Activated CD4-positive, alpha-beta T cell treated with anti-CD3 and anti-CD28 coated beads, Interleukin-2, amount 10 ng/mL, durations not matched to agents 7 days and 5 days (primary cell): ENCODE data around the gene CCN2. TPM values are rescaled to one million over a fixed set of nuclear protein-coding genes. Genes with fewer than 3 reads are reported as not detected.

ENCODE experiments used
- CTCF ChIA-PET: fragments of 350-600 bp; sonication (Branson Sonifier 250); formaldehyde crosslinking; loops from one replicate; lab custom pipeline; 2021; ENCODE audit warnings: antibody characterized with exemption; lab: Charles Lee
- POLR2A ChIA-PET: fragments of 350-600 bp; sonication (Branson Sonifier 250); formaldehyde crosslinking; loops from one replicate; lab custom pipeline; 2021; ENCODE audit warnings: antibody characterized with exemption; lab: Charles Lee
- DNase-seq: peaks from one replicate; pipeline ENCODE4 v3.0.0-alpha.2; 2020
- H3K27ac Mint-ChIP-seq: one replicate; pipeline ENCODE4 v1.8.0; 2021; ENCODE audit warnings: mild to moderate bottlenecking, moderate library complexity, mixed read lengths
- H3K27me3 Mint-ChIP-seq: one replicate; pipeline ENCODE4 v1.8.0; 2021; ENCODE audit warnings: mixed read lengths
- H3K36me3 Mint-ChIP-seq: one replicate; pipeline ENCODE4 v1.8.0; 2021; ENCODE audit warnings: low read depth, mixed read lengths
- H3K4me1 Mint-ChIP-seq: one replicate; pipeline ENCODE4 v1.8.0; 2021; ENCODE audit warnings: mixed read lengths
- H3K4me3 Mint-ChIP-seq: one replicate; pipeline ENCODE4 v1.8.0; 2021; ENCODE audit warnings: mild to moderate bottlenecking, moderate library complexity, mixed read lengths
- H3K9me3 Mint-ChIP-seq: one replicate; pipeline ENCODE4 v1.8.0; 2021; ENCODE audit warnings: mixed read lengths
- total RNA-seq, 2 experiments: library from RNA; stranded (reverse); gene quantifications; one replicate each; pipeline ENCODE4 v1.2.3, GENCODE V29; 2021

Gene CCN2
- total RNA-seq, 2 experiments from 2014 or later = not detected

- Mint-ChIP-seq H3K4me3 (no peak overlapping the region), H3K27me3 (peaks cover 55% of the 10 kb centered on the region), H3K4me1 (peaks cover 6% of the 10 kb centered on the region), H3K9me3 (no peaks in the 10 kb centered on the region), H3K36me3 (no peaks in the 10 kb centered on the region), H3K27ac (no peak overlapping the region)
- no peak for DNase-seq
- ChIA-PET CTCF (no interaction called here), POLR2A (no interaction called here)
Measured at GRCh38 chr6:131946992-131947955, 3.9 kb downstream of the CCN2 start.

- no peak for DNase-seq
- Mint-ChIP-seq H3K4me3 (no peak overlapping the region), H3K9me3 (no peaks in the 10 kb centered on the region), H3K36me3 (no peaks in the 10 kb centered on the region), H3K27me3 (peaks cover 47% of the 10 kb centered on the region), H3K4me1 (peaks cover 6% of the 10 kb centered on the region), H3K27ac (no peak overlapping the region)
- ChIA-PET POLR2A (no interaction called here), CTCF (no interaction called here)
Measured at GRCh38 chr6:131946404-131946991, 4.7 kb downstream of the CCN2 start.

- Mint-ChIP-seq H3K27ac (no peak overlapping the region), H3K4me3 (no peak overlapping the region), H3K9me3 (no peaks in the 10 kb centered on the region), H3K36me3 (no peaks in the 10 kb centered on the region), H3K27me3 (peaks cover 43% of the 10 kb centered on the region), H3K4me1 (peaks cover 6% of the 10 kb centered on the region)
- DNase-seq = no peak
- ChIA-PET POLR2A (no interaction called here), CTCF (no interaction called here)
Measured at GRCh38 chr6:131945971-131946370, 5.2 kb downstream of the CCN2 start.

- DNase-seq = no peak
- H3K27me3 Mint-ChIP-seq = peaks cover 13% of the 10 kb centered on the region
- no peak overlapping the region for H3K4me3 Mint-ChIP-seq
- no peak overlapping the region for H3K27ac Mint-ChIP-seq
- no peaks in the 10 kb centered on the region for H3K36me3 Mint-ChIP-seq
- no peaks in the 10 kb centered on the region for H3K4me1 Mint-ChIP-seq
- no peaks in the 10 kb centered on the region for H3K9me3 Mint-ChIP-seq
- POLR2A ChIA-PET = no interaction called here
- CTCF ChIA-PET = no interaction called here
Measured at GRCh38 chr6:131937703-131938631, 13.2 kb downstream of the CCN2 start.

GRCh38 chr6:131937226-131937625 is 13.9 kb downstream of the CCN2 start:
- Mint-ChIP-seq H3K9me3 (no peaks in the 10 kb centered on the region), H3K4me1 (no peaks in the 10 kb centered on the region), H3K4me3 (no peak overlapping the region), H3K27me3 (peaks cover 13% of the 10 kb centered on the region), H3K27ac (no peak overlapping the region), H3K36me3 (no peaks in the 10 kb centered on the region)
- ChIA-PET POLR2A (no interaction called here), CTCF (no interaction called here)
- no peak for DNase-seq

GRCh38 chr6:131936156-131936555 is 15.0 kb downstream of the CCN2 start:
- no peaks in the 10 kb centered on the region for H3K4me1 Mint-ChIP-seq
- no peak overlapping the region for H3K4me3 Mint-ChIP-seq

GRCh38 chr6:131931063-131931750 is 20.0 kb downstream of the CCN2 start:
- ChIA-PET POLR2A (no interaction called here), CTCF (no interaction called here)
- Mint-ChIP-seq H3K4me3 (no peak overlapping the region), H3K36me3 (no peaks in the 10 kb centered on the region), H3K27ac (no peak overlapping the region), H3K9me3 (no peaks in the 10 kb centered on the region), H3K4me1 (no peaks in the 10 kb centered on the region), H3K27me3 (peaks cover 12% of the 10 kb centered on the region)
- no peak for DNase-seq

More at GRCh38 chr6:131936156-131936555, 15.0 kb downstream of the CCN2 start:
- H3K27ac Mint-ChIP-seq = no peak overlapping the region
- peaks cover 16% of the 10 kb centered on the region for H3K27me3 Mint-ChIP-seq
- no peaks in the 10 kb centered on the region for H3K9me3 Mint-ChIP-seq
- DNase-seq = no peak
- CTCF ChIA-PET = no interaction called here
- POLR2A ChIA-PET = no interaction called here
- H3K36me3 Mint-ChIP-seq = no peaks in the 10 kb centered on the region

GRCh38 chr6:131929976-131930375 is 21.2 kb downstream of the CCN2 start:
- ChIA-PET POLR2A (no interaction called here), CTCF (interaction anchor here (0.8 kb wide), 1 partner anchor 15 kb away, joined by 4 read pairs; no protein-coding TSS in a partner anchor)
- Mint-ChIP-seq H3K36me3 (no peaks in the 10 kb centered on the region), H3K4me1 (no peaks in the 10 kb centered on the region), H3K27me3 (peaks cover 7% of the 10 kb centered on the region), H3K4me3 (no peak overlapping the region), H3K9me3 (no peaks in the 10 kb centered on the region), H3K27ac (no peak overlapping the region)
- DNase-seq = no peak

- ChIA-PET POLR2A (no interaction called here), CTCF (no interaction called here)
- Mint-ChIP-seq H3K4me1 (no peaks in the 10 kb centered on the region), H3K36me3 (no peaks in the 10 kb centered on the region), H3K27ac (no peak overlapping the region), H3K4me3 (no peak overlapping the region), H3K27me3 (peaks cover 7% of the 10 kb centered on the region), H3K9me3 (no peaks in the 10 kb centered on the region)
- DNase-seq = no peak
Measured at GRCh38 chr6:131929264-131929663, 21.9 kb downstream of the CCN2 start.

- H3K4me3 Mint-ChIP-seq = no peak overlapping the region
- H3K36me3 Mint-ChIP-seq = no peaks in the 10 kb centered on the region
- peaks cover 4% of the 10 kb centered on the region for H3K27me3 Mint-ChIP-seq
- ChIA-PET CTCF (no interaction called here), POLR2A (no interaction called here)
- H3K9me3 Mint-ChIP-seq = peaks cover 7% of the 10 kb centered on the region
- no peak for DNase-seq
- H3K4me1 Mint-ChIP-seq = no peaks in the 10 kb centered on the region
- no peak overlapping the region for H3K27ac Mint-ChIP-seq
Measured at GRCh38 chr6:131924881-131925474, 26.2 kb downstream of the CCN2 start.

GRCh38 chr6:131923356-131923755 is 27.8 kb downstream of the CCN2 start:
- POLR2A ChIA-PET = no interaction called here
- H3K4me1 Mint-ChIP-seq = no peaks in the 10 kb centered on the region
- H3K27me3 Mint-ChIP-seq = peaks cover 10% of the 10 kb centered on the region
- peaks cover 7% of the 10 kb centered on the region for H3K9me3 Mint-ChIP-seq
- no peak overlapping the region for H3K4me3 Mint-ChIP-seq
- CTCF ChIA-PET = interaction anchor here (1.0 kb wide), 2 partner anchors 8 to 13 kb away, joined by 3 to 4 read pairs; no protein-coding TSS in a partner anchor
- no peaks in the 10 kb centered on the region for H3K36me3 Mint-ChIP-seq
- peak; percentile 68 for DNase-seq
- H3K27ac Mint-ChIP-seq = no peak overlapping the region

GRCh38 chr6:131920656-131921055 is 30.5 kb downstream of the CCN2 start:
- no peak overlapping the region for H3K27ac Mint-ChIP-seq
- no peaks in the 10 kb centered on the region for H3K36me3 Mint-ChIP-seq
- peaks cover 16% of the 10 kb centered on the region for H3K4me1 Mint-ChIP-seq
- POLR2A ChIA-PET = no interaction called here
- CTCF ChIA-PET = interaction anchor here (0.6 kb wide), 1 partner anchor 33 kb away, joined by 3 read pairs; no protein-coding TSS in a partner anchor
- peaks cover 7% of the 10 kb centered on the region for H3K9me3 Mint-ChIP-seq
- H3K4me3 Mint-ChIP-seq = no peak overlapping the region
- H3K27me3 Mint-ChIP-seq = peaks cover 24% of the 10 kb centered on the region
- no peak for DNase-seq
